H1 (cell line): ENCODE measurements around the gene DHRS7B. TPM values are rescaled to one million over a fixed set of nuclear protein-coding genes. Genes with fewer than 3 reads are reported as not detected.
A peak's percentile ranks its signal among the peaks of the same experiment; 100 is the strongest.

Experiments used
- GABPA ChIP-seq: IDR thresholded peaks from 2 replicates; pipeline ENCODE4 v1.6.1; 2011; ENCODE audit warnings: mild to moderate bottlenecking, low read length, moderate library complexity, borderline replicate concordance; ENCODE audit not compliant: insufficient read depth
- JUN ChIP-seq: IDR thresholded peaks from 2 replicates; pipeline ENCODE4 v1.6.1; 2011; ENCODE audit warnings: low read depth, mild to moderate bottlenecking, improper control_type of control experiment, low read length
- JUND ChIP-seq: IDR thresholded peaks from 2 replicates; pipeline ENCODE4 v1.6.1; 2011; ENCODE audit warnings: mild to moderate bottlenecking, improper control_type of control experiment, low read length
- KDM5A ChIP-seq: fragments of 200-600 bp; IDR thresholded peaks from 2 replicates; pipeline ENCODE4 v1.7.1; 2012; ENCODE audit warnings: mild to moderate bottlenecking, low read length, inconsistent platforms, mixed read lengths
- NRF1 ChIP-seq: IDR thresholded peaks from 2 replicates; pipeline ENCODE4 v1.6.1; 2011; ENCODE audit warnings: mild to moderate bottlenecking, low read depth, low read length, improper control_type of control experiment
- PHF8 ChIP-seq: fragments of 200-600 bp; sonication (generic); conservative IDR thresholded peaks from 2 replicates; pipeline ENCODE4 v1.7.1; 2012; ENCODE audit warnings: low read depth, mild to moderate bottlenecking, inconsistent platforms, low read length, moderate library complexity
- SIX5 ChIP-seq: IDR thresholded peaks from 2 replicates; pipeline ENCODE4 v1.6.1; 2011; ENCODE audit warnings: mild to moderate bottlenecking, low read depth, low read length
- SP2 ChIP-seq: IDR thresholded peaks from 2 replicates; pipeline ENCODE4 v1.6.1; 2012; ENCODE audit warnings: mild to moderate bottlenecking, low read length, inconsistent platforms
- SP4 ChIP-seq: IDR thresholded peaks from 2 replicates; pipeline ENCODE4 v1.6.1; 2012; ENCODE audit warnings: low read length, inconsistent platforms
- YY1 ChIP-seq: IDR thresholded peaks from 2 replicates; pipeline ENCODE4 v1.6.1; 2011; ENCODE audit warnings: low read depth, mild to moderate bottlenecking, low read length
- polyA plus RNA-seq, 7 experiments: library from polyadenylated mRNA; depleted of rRNA in 3 of 7; stranded (reverse) in 5 of 7; unstranded in 2 of 7; fragments of >200 nt in 5 of 7; fragments of 200-250 nt in 2 of 7; gene quantifications; 1 replicate in 5 of 7; 2 replicates in 1 of 7; 4 replicates in 1 of 7; pipeline versions ENCODE4 v1.2.1 to v1.2.3, GENCODE V29; 2011 to 2013; ENCODE audit warnings: missing spikeins in 2 of 7, mixed read lengths in 2 of 7
- total RNA-seq: library from RNA; stranded (reverse); fragmentation: NEBNext Ultra II Directional; extraction: Animal tissue kit (Norgen Biotek cat#: 25700); gene quantifications from 2 replicates; pipeline ENCODE4 v1.2.1, GENCODE V29; 2021

DHRS7B gene
- total and polyA plus RNA-seq, 2 of the 8 experiments (the other 6 are each of a cell fraction or from before 2014, with no cell fraction given), result 11.0 to 27.9 TPM

GRCh38 chr17:21126645-21127508 lies at the start of gene DHRS7B (continued):
- TF ChIP-seq GABPA (peak; percentile 87; the same call in 1 of the 2 replicates), SP2 (peak; percentile 15; the same call in 1 of the 2 replicates), SIX5 (no peak), KDM5A (0 out of 2 replicates have a peak, but pooled peaks have one; percentile 9), JUN (no peak), YY1 (no peak), SP4 (no peak), PHF8 (peak; percentile 82), NRF1 (peak; percentile 93), JUND (no peak)
